ENCODE measurements around the gene SLC10A1.
"Not testable (repeated sequence)": the region's sequence is repeated elsewhere in the genome, so short reads cannot be mapped to it uniquely, and the experiment has no call there.

Gene SLC10A1

GRCh38 chr14:69749956-69750355 lies 47.1 kb downstream of the SLC10A1 start:
- H3K18ac ChIP-seq (ENCODE audit: low read length) = no peak overlapping the region
- H3K4ac ChIP-seq (ENCODE audit: low read length) = no peak overlapping the region
- H3K23ac ChIP-seq (ENCODE audit: low read depth, low read length, poor library complexity) = no peak overlapping the region
- H3K27me3 ChIP-seq (ENCODE audit: control insufficient read depth in 3 of 3, insufficient read depth in 3 of 3, low read depth in 1 of 3, low read length in 3 of 3) = peaks cover 0 to 5% (median 0%) of the 10 kb centered on the region in 3 experiments
- no peak for DNase-seq (ENCODE audit: low spot score)
- H3K4me3 ChIP-seq (ENCODE audit: low read length in 2 of 2) = no peak overlapping the region
- H2BK5ac ChIP-seq (ENCODE audit: low read length) = no peak overlapping the region
- H3K27ac ChIP-seq (replicated peaks; ENCODE audit: low read length) = no peak overlapping the region
- no peak overlapping the region for H2BK12ac ChIP-seq (ENCODE audit: low read length)
- H3K9me3 ChIP-seq (replicated peaks in 1 of 2; ENCODE audit: control insufficient read depth in 2 of 2, insufficient read depth in 1 of 2, low read depth in 1 of 2, low read length in 2 of 2) = no peaks in the 10 kb centered on the region
- no peak overlapping the region for H2AFZ ChIP-seq (ENCODE audit: low read length)
- WGBS, 2 donors (ENCODE audit: extremely low coverage in 2 of 2, insufficient read length in 2 of 2, insufficient replicate concordance in 1 of 2) = no CpG with 5 or more reads among the region's 1 CpG
- H3K4me1 ChIP-seq (ENCODE audit: control insufficient read depth in 2 of 2, insufficient read depth in 1 of 2, low read depth in 1 of 2, low read length in 2 of 2) = no peaks in the 10 kb centered on the region
- H3K79me1 ChIP-seq (ENCODE audit: low read depth, low read length) = no peaks in the 10 kb centered on the region
- no peaks in the 10 kb centered on the region for H3K36me3 ChIP-seq (replicated peaks in 1 of 2; ENCODE audit: control insufficient read depth in 2 of 2, insufficient read depth in 2 of 2, low read length in 2 of 2)
- no peak overlapping the region for H3K14ac ChIP-seq (ENCODE audit: low read length)
- H3K4me2 ChIP-seq (ENCODE audit: insufficient read depth, low read length, poor library complexity, severe bottlenecking) = no peak overlapping the region
- H2BK120ac ChIP-seq (ENCODE audit: low read depth, low read length) = no peak overlapping the region
- no peak overlapping the region for H2AK5ac ChIP-seq (ENCODE audit: low read depth, low read length)
- no peak overlapping the region for H3K9ac ChIP-seq (ENCODE audit: low read depth, low read length, poor library complexity)
- H4K91ac ChIP-seq (ENCODE audit: low read depth, low read length, poor library complexity) = no peak overlapping the region
- H4K8ac ChIP-seq (ENCODE audit: low read depth, low read length) = no peak overlapping the region
- no peak overlapping the region for H2BK15ac ChIP-seq (ENCODE audit: low read length)

DNA sequence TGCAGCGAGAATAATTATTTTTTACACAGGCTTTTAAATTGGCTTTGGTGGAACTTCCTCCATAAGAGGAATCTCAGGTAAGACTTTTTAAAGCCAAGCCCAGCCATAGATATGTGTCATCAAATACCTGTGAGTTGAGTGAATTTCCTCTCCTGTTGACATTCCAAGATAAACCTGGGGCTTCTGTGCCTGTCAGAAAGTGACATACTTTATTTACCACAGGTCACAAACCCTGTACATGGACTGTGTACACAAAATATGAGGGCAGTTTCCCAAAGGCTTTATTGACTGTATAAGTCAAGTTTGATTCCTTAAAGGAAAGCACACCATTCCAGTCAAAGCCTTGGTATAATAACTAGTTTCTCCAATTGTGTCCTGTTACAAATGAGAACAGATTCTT lies 56.0 kb downstream of the SLC10A1 start:
- Histone ChIP-seq H3K9me3 (replicated peaks in 1 of 2; ENCODE audit: control insufficient read depth in 2 of 2, insufficient read depth in 1 of 2, low read depth in 1 of 2, low read length in 2 of 2) (peaks cover 0 to 16% of the 10 kb centered on the region in 2 donors), H3K79me1 (ENCODE audit: low read depth, low read length) (no peaks in the 10 kb centered on the region), H3K4me1 (ENCODE audit: control insufficient read depth in 2 of 2, insufficient read depth in 1 of 2, low read depth in 1 of 2, low read length in 2 of 2) (peaks cover 0 to 1% of the 10 kb centered on the region in 2 donors), H2AK5ac (ENCODE audit: low read depth, low read length) (no peak overlapping the region), H3K27me3 (ENCODE audit: control insufficient read depth in 3 of 3, insufficient read depth in 3 of 3, low read depth in 1 of 3, low read length in 3 of 3) (no peaks in the 10 kb centered on the region), H2AFZ (ENCODE audit: low read length) (no peak overlapping the region), H2BK120ac (ENCODE audit: low read depth, low read length) (no peak overlapping the region), H2BK15ac (ENCODE audit: low read length) (no peak overlapping the region), H2BK12ac (ENCODE audit: low read length) (no peak overlapping the region), H3K36me3 (replicated peaks in 1 of 2; ENCODE audit: control insufficient read depth in 2 of 2, insufficient read depth in 2 of 2, low read length in 2 of 2) (no peaks in the 10 kb centered on the region), H3K4ac (ENCODE audit: low read length) (no peak overlapping the region), H4K8ac (ENCODE audit: low read depth, low read length) (no peak overlapping the region), H3K14ac (ENCODE audit: low read length) (no peak overlapping the region), H4K91ac (ENCODE audit: low read depth, low read length, poor library complexity) (no peak overlapping the region), H3K27ac (replicated peaks; ENCODE audit: low read length) (no peak overlapping the region), H3K18ac (ENCODE audit: low read length) (no peak overlapping the region), H3K23ac (ENCODE audit: low read depth, low read length, poor library complexity) (no peak overlapping the region), H3K4me3 (ENCODE audit: low read length in 2 of 2) (no peak overlapping the region), H3K9ac (ENCODE audit: low read depth, low read length, poor library complexity) (no peak overlapping the region), H3K4me2 (ENCODE audit: insufficient read depth, low read length, poor library complexity, severe bottlenecking) (no peak overlapping the region), H2BK5ac (ENCODE audit: low read length) (no peak overlapping the region)
- DNase-seq (ENCODE audit: low spot score) = no peak
- no CpG with 5 or more reads among the region's 1 CpG for WGBS, 2 donors (ENCODE audit: extremely low coverage in 2 of 2, insufficient read length in 2 of 2, insufficient replicate concordance in 1 of 2)

- H2AK5ac ChIP-seq (ENCODE audit: low read depth, low read length); H3K23ac ChIP-seq (ENCODE audit: low read depth, low read length, poor library complexity); H3K9me3 ChIP-seq (replicated peaks in 1 of 2; ENCODE audit: control insufficient read depth in 2 of 2, insufficient read depth in 1 of 2, low read depth in 1 of 2, low read length in 2 of 2); H3K9ac ChIP-seq (ENCODE audit: low read depth, low read length, poor library complexity); H2AFZ ChIP-seq (ENCODE audit: low read length); H2BK15ac ChIP-seq (ENCODE audit: low read length); H3K27me3 ChIP-seq (ENCODE audit: control insufficient read depth in 3 of 3, insufficient read depth in 3 of 3, low read depth in 1 of 3, low read length in 3 of 3); H2BK120ac ChIP-seq (ENCODE audit: low read depth, low read length); H3K4me2 ChIP-seq (ENCODE audit: insufficient read depth, low read length, poor library complexity, severe bottlenecking); H3K4me1 ChIP-seq (ENCODE audit: control insufficient read depth in 2 of 2, insufficient read depth in 1 of 2, low read depth in 1 of 2, low read length in 2 of 2); H4K8ac ChIP-seq (ENCODE audit: low read depth, low read length); H2BK5ac ChIP-seq (ENCODE audit: low read length); H2BK12ac ChIP-seq (ENCODE audit: low read length); DNase-seq (ENCODE audit: low spot score); H4K91ac ChIP-seq (ENCODE audit: low read depth, low read length, poor library complexity); H3K79me1 ChIP-seq (ENCODE audit: low read depth, low read length); H3K14ac ChIP-seq (ENCODE audit: low read length); H3K27ac ChIP-seq (replicated peaks; ENCODE audit: low read length); H3K4ac ChIP-seq (ENCODE audit: low read length); H3K18ac ChIP-seq (ENCODE audit: low read length); H3K36me3 ChIP-seq (replicated peaks in 1 of 2; ENCODE audit: control insufficient read depth in 2 of 2, insufficient read depth in 2 of 2, low read length in 2 of 2); H3K4me3 ChIP-seq (ENCODE audit: low read length in 2 of 2): not testable (repeated sequence)
- no CpG with 5 or more reads among the region's 4 CpGs for WGBS, 2 donors (ENCODE audit: extremely low coverage in 2 of 2, insufficient read length in 2 of 2, insufficient replicate concordance in 1 of 2)
These were observed 60.6 kb downstream of the SLC10A1 start for GRCh38 chr14:69736405-69736804.

DNA sequence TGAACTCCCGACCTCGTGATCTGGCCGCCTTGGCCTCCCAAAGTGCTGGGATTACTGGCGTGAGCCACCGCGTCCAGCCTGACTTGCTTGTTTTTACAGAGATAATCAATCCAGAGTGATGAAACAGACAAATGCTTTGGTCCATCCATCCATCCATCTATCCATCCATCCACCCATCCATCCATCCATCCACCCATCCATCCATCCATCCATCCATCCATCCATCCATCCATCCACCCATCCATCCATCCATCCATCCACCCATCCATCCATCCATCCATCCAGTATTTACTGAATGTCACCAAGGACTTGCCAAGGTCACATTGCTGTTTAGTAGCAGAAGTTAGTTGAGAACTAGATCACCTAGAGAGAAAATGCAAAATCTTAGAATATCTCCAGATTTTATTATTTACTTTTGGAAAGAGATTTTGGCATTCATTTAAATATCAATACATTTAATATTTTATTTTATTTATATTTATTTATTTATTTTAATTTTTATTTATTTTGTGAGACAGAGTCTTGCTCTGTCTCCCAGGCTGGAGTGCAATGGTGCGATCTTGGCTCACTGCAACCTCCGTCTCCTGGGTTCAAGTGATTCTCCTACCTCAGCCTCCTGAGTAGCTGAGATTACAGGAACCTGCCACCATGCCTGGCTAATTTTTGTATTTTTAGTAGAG lies 65.0 kb downstream of the SLC10A1 start:
- not testable (repeated sequence) for H2AFZ ChIP-seq (ENCODE audit: low read length); H3K9me3 ChIP-seq (replicated peaks in 1 of 2; ENCODE audit: control insufficient read depth in 2 of 2, insufficient read depth in 1 of 2, low read depth in 1 of 2, low read length in 2 of 2); H3K4ac ChIP-seq (ENCODE audit: low read length); H3K27me3 ChIP-seq (ENCODE audit: control insufficient read depth in 3 of 3, insufficient read depth in 3 of 3, low read depth in 1 of 3, low read length in 3 of 3); H3K4me1 ChIP-seq (ENCODE audit: control insufficient read depth in 2 of 2, insufficient read depth in 1 of 2, low read depth in 1 of 2, low read length in 2 of 2); H3K9ac ChIP-seq (ENCODE audit: low read depth, low read length, poor library complexity); H2BK15ac ChIP-seq (ENCODE audit: low read length); H2BK120ac ChIP-seq (ENCODE audit: low read depth, low read length); H3K14ac ChIP-seq (ENCODE audit: low read length); H3K4me3 ChIP-seq (ENCODE audit: low read length in 2 of 2); H4K91ac ChIP-seq (ENCODE audit: low read depth, low read length, poor library complexity); H3K36me3 ChIP-seq (replicated peaks in 1 of 2; ENCODE audit: control insufficient read depth in 2 of 2, insufficient read depth in 2 of 2, low read length in 2 of 2); H3K79me1 ChIP-seq (ENCODE audit: low read depth, low read length); H3K27ac ChIP-seq (replicated peaks; ENCODE audit: low read length); H3K4me2 ChIP-seq (ENCODE audit: insufficient read depth, low read length, poor library complexity, severe bottlenecking); H4K8ac ChIP-seq (ENCODE audit: low read depth, low read length); H2AK5ac ChIP-seq (ENCODE audit: low read depth, low read length); H2BK5ac ChIP-seq (ENCODE audit: low read length); H2BK12ac ChIP-seq (ENCODE audit: low read length); DNase-seq (ENCODE audit: low spot score); H3K23ac ChIP-seq (ENCODE audit: low read depth, low read length, poor library complexity); H3K18ac ChIP-seq (ENCODE audit: low read length)
- WGBS, 2 donors (ENCODE audit: extremely low coverage in 2 of 2, insufficient read length in 2 of 2, insufficient replicate concordance in 1 of 2) = no CpG with 5 or more reads among the region's 8 CpGs
